OCI-LY1 (cell line): Measurements from ENCODE around the gene SOBP.

Experiments used
- H2AFZ ChIP-seq: fragments of 200-600 bp; sonication (generic), shearing (Covaris generic); 2 replicates; pipeline ENCODE4 v1.6.0; 2014; ENCODE audit warnings: antibody characterized with exemption, mild to moderate bottlenecking, low read length
- H3F3A ChIP-seq: fragments of 200-600 bp; sonication (generic), shearing (Covaris generic); 2 replicates; pipeline ENCODE4 v1.6.0; 2014; ENCODE audit warnings: mild to moderate bottlenecking, antibody characterized with exemption, low read length, moderate library complexity; ENCODE audit not compliant: insufficient read depth
- H3K27ac ChIP-seq: fragments of 200-600 bp; sonication (generic); 2 replicates; pipeline ENCODE4 v1.5.1; 2014; ENCODE audit warnings: low read length, mixed run types, mild to moderate bottlenecking, low read depth; ENCODE audit not compliant: poor library complexity, severe bottlenecking
- H3K27me3 ChIP-seq: fragments of 200-600 bp; sonication (generic); 2 replicates; pipeline ENCODE4 v1.6.0; 2014; ENCODE audit warnings: antibody characterized with exemption, mild to moderate bottlenecking, low read length, moderate library complexity; ENCODE audit not compliant: insufficient read depth
- H3K36me3 ChIP-seq: fragments of 200-600 bp; sonication (generic); 2 replicates; pipeline ENCODE4 v1.6.1; 2014; ENCODE audit warnings: mild to moderate bottlenecking, antibody characterized with exemption, low read length, moderate library complexity, mixed read lengths; ENCODE audit not compliant: insufficient read depth
- H3K4me1 ChIP-seq: fragments of 200-600 bp; sonication (generic); 2 replicates; pipeline ENCODE4 v1.5.1; 2014; ENCODE audit warnings: mild to moderate bottlenecking, low read length, moderate library complexity; ENCODE audit not compliant: insufficient read depth, severe bottlenecking
- H3K4me2 ChIP-seq: fragments of 200-600 bp; sonication (generic), shearing (Covaris generic); 2 replicates; pipeline ENCODE4 v1.6.1; 2014; ENCODE audit warnings: low read length
- H3K4me3 ChIP-seq: fragments of 200-600 bp; sonication (generic); 2 replicates; pipeline ENCODE4 v1.5.1; 2014; ENCODE audit warnings: low read length, low read depth, mild to moderate bottlenecking, mixed read lengths; ENCODE audit not compliant: poor library complexity, severe bottlenecking
- H3K79me2 ChIP-seq: fragments of 200-600 bp; shearing (Covaris generic); 2 replicates; pipeline ENCODE4 v1.6.1; 2016; ENCODE audit warnings: mixed run types, low read length, mixed read lengths; ENCODE audit not compliant: insufficient read depth
- H3K9ac ChIP-seq: fragments of 200-600 bp; sonication (generic), shearing (Covaris generic); 2 replicates; pipeline ENCODE4 v1.6.1; 2014; ENCODE audit warnings: mild to moderate bottlenecking, low read length, mixed read lengths
- H3K9me2 ChIP-seq: fragments of 200-600 bp; sonication (generic), shearing (Covaris generic); 2 replicates; pipeline ENCODE4 v1.6.1; 2014; ENCODE audit warnings: low read depth, mild to moderate bottlenecking, low read length, mixed read lengths
- H3K9me3 ChIP-seq: fragments of 200-600 bp; shearing (Covaris generic); 2 replicates; pipeline ENCODE4 v1.6.1; 2014; ENCODE audit warnings: low read length, mixed read lengths
- H4K20me1 ChIP-seq: fragments of 200-600 bp; sonication (generic), shearing (Covaris generic); 2 replicates; pipeline ENCODE4 v1.6.0; 2016; ENCODE audit warnings: mild to moderate bottlenecking, low read length; ENCODE audit not compliant: insufficient read depth
- EZH2 ChIP-seq: fragments of 200-600 bp; sonication (generic), shearing (Covaris generic); IDR thresholded peaks from 2 replicates; pipeline ENCODE4 v1.8.0; 2017; ENCODE audit warnings: borderline replicate concordance, mixed run types, mild to moderate bottlenecking, antibody characterized with exemption, low read length, moderate library complexity, mixed read lengths
- TF ChIP-seq, protein P1 (sequence below): fragments of 200-600 bp; sonication (generic), shearing (Covaris generic); IDR thresholded peaks from 2 replicates; pipeline ENCODE4 v1.5.1; 2017; ENCODE audit warnings: mild to moderate bottlenecking, antibody characterized with exemption, low read length, moderate library complexity, mixed read lengths

The SOBP gene

GRCh38 chr6:107563694-107564588 is 74.0 kb downstream of the SOBP start:
- H2AFZ ChIP-seq = no peak overlapping the region
- H3F3A ChIP-seq = no peaks in the 10 kb centered on the region
- no peaks in the 10 kb centered on the region for H3K9me3 ChIP-seq
- no peaks in the 10 kb centered on the region for H3K9me2 ChIP-seq
- H3K27ac ChIP-seq = no peak overlapping the region
- peaks cover 48% of the 10 kb centered on the region for H3K36me3 ChIP-seq
- H4K20me1 ChIP-seq = no peaks in the 10 kb centered on the region
- no peaks in the 10 kb centered on the region; the same call in 1 of the 2 replicates for H3K79me2 ChIP-seq
- H3K4me1 ChIP-seq = peaks cover 5% of the 10 kb centered on the region
- H3K27me3 ChIP-seq = no peaks in the 10 kb centered on the region
- TF ChIP-seq, protein P1, sequence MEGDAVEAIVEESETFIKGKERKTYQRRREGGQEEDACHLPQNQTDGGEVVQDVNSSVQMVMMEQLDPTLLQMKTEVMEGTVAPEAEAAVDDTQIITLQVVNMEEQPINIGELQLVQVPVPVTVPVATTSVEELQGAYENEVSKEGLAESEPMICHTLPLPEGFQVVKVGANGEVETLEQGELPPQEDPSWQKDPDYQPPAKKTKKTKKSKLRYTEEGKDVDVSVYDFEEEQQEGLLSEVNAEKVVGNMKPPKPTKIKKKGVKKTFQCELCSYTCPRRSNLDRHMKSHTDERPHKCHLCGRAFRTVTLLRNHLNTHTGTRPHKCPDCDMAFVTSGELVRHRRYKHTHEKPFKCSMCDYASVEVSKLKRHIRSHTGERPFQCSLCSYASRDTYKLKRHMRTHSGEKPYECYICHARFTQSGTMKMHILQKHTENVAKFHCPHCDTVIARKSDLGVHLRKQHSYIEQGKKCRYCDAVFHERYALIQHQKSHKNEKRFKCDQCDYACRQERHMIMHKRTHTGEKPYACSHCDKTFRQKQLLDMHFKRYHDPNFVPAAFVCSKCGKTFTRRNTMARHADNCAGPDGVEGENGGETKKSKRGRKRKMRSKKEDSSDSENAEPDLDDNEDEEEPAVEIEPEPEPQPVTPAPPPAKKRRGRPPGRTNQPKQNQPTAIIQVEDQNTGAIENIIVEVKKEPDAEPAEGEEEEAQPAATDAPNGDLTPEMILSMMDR = no peak
- no peak for TF ChIP-seq EZH2
- H3K9ac ChIP-seq = no peak overlapping the region
- no peak overlapping the region for H3K4me3 ChIP-seq
- H3K4me2 ChIP-seq = no peak overlapping the region

- Histone ChIP-seq H3K27me3 (no peaks in the 10 kb centered on the region), H2AFZ (no peak overlapping the region), H3K27ac (no peak overlapping the region), H3K4me2 (no peak overlapping the region), H3K9me3 (no peaks in the 10 kb centered on the region), H3K9me2 (no peaks in the 10 kb centered on the region), H3K4me3 (no peak overlapping the region), H3K9ac (no peak overlapping the region), H3F3A (no peaks in the 10 kb centered on the region), H3K79me2 (no peaks in the 10 kb centered on the region; the same call in 1 of the 2 replicates), H3K4me1 (peaks cover 2% of the 10 kb centered on the region), H4K20me1 (no peaks in the 10 kb centered on the region), H3K36me3 (peaks cover 47% of the 10 kb centered on the region)
- TF ChIP-seq, protein P1 = no peak
- TF ChIP-seq EZH2 = no peak
Observed at GRCh38 chr6:107564589-107564951, 74.7 kb downstream of the SOBP start.

- no peaks in the 10 kb centered on the region for H3K4me1 ChIP-seq
- no peak overlapping the region for H3K9ac ChIP-seq
- TF ChIP-seq, protein P1 = peak; percentile 6; the same call in 1 of the 2 replicates
- TF ChIP-seq EZH2 = no peak
Observed at GRCh38 chr6:107565165-107565723, 75.3 kb downstream of the SOBP start.

More at GRCh38 chr6:107565165-107565723, 75.3 kb downstream of the SOBP start:
- Histone ChIP-seq H3K36me3 (peaks cover 48% of the 10 kb centered on the region), H3K27ac (no peak overlapping the region), H3F3A (no peaks in the 10 kb centered on the region), H4K20me1 (no peaks in the 10 kb centered on the region), H3K27me3 (no peaks in the 10 kb centered on the region), H3K4me2 (no peak overlapping the region), H3K4me3 (no peak overlapping the region), H3K79me2 (no peaks in the 10 kb centered on the region), H3K9me2 (no peaks in the 10 kb centered on the region), H2AFZ (no peak overlapping the region), H3K9me3 (no peaks in the 10 kb centered on the region)
